ENCODE data around the gene CCDC187. TPM values are rescaled to one million over a fixed set of nuclear protein-coding genes. Genes with fewer than 3 reads are reported as not detected.

Gene CCDC187
- polyA plus RNA-seq, 3 donors from 2014 or later: not detected

GRCh38 chr9:136259517-136259813 is 44.4 kb downstream of the CCDC187 start:
- peaks cover 0 to 3% (median 0%) of the 10 kb centered on the region in 3 donors for H3K27me3 Mint-ChIP-seq (ENCODE audit: low read depth in 3 of 3)
- no peak overlapping the region for H3K27ac Mint-ChIP-seq
- no peaks in the 10 kb centered on the region for H3K4me1 Mint-ChIP-seq
- no peak overlapping the region for H3K4me3 Mint-ChIP-seq
- no peaks in the 10 kb centered on the region for H3K36me3 Mint-ChIP-seq
- H3K9me3 Mint-ChIP-seq: no peaks in the 10 kb centered on the region
- no peak for DNase-seq

- Mint-ChIP-seq H3K27ac (no peak overlapping the region), H3K36me3 (no peaks in the 10 kb centered on the region), H3K4me3 (no peak overlapping the region), H3K27me3 (ENCODE audit: low read depth in 3 of 3) (peaks cover 0 to 3% (median 0%) of the 10 kb centered on the region in 3 donors), H3K9me3 (no peaks in the 10 kb centered on the region), H3K4me1 (no peaks in the 10 kb centered on the region)
- DNase-seq: no peak
Measured at GRCh38 chr9:136258786-136259516, 44.9 kb downstream of the CCDC187 start.

- Mint-ChIP-seq H3K9me3 (no peaks in the 10 kb centered on the region), H3K27ac (no peak overlapping the region), H3K4me3 (no peak overlapping the region), H3K27me3 (ENCODE audit: low read depth in 3 of 3) (peaks cover 0 to 3% (median 0%) of the 10 kb centered on the region in 3 donors), H3K36me3 (no peaks in the 10 kb centered on the region), H3K4me1 (no peaks in the 10 kb centered on the region)
- DNase-seq: no peak
Measured at GRCh38 chr9:136258299-136258625, 45.6 kb downstream of the CCDC187 start.

DNA sequence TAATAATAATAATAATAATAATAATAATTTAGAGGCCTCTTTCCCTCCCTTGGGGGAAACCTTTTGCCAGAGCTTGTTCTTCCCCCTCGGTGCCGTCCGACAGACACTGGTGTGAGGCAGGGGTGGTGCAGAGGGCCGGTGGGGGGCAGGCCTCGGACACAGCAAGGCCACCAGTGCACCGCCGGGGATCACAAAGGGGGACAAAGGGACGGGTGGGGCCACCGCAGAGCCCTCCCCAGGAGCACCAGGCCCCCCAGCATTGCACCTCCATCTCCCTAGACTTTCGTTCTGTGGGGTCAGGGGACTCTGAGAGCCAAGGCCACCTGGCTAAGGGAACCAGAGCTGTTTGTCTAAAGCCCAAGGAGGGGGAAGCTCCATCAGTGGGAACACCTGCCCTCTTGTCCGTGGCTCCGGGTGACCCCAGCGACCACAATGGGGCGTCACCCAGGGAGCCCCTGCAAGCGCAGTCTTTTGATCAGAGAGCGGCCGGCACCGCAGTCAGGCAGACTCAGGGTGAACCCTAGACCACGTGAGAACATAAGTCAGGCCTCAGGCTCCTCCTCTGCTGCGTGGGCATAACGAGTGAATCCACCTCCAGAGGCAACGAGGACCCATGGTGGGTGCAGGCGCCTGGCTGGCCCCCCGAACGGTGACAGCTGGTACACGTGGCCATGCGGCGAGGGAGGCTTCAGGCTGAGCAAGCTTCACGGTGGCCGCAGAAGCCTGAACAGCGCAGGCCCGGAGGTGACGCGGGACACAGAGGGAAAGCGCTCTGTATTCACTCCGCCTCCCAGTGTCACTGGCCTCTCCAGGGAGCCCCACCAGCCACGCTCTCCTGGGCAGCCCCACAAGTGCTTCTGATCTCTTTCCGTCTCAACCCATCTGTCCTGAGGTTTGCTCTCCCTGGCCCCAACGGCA is 46.3 kb downstream of the CCDC187 start:
- no peak for DNase-seq
- Mint-ChIP-seq H3K36me3 (no peaks in the 10 kb centered on the region), H3K9me3 (no peaks in the 10 kb centered on the region), H3K4me1 (no peaks in the 10 kb centered on the region), H3K27me3 (ENCODE audit: low read depth in 3 of 3) (peaks cover 0 to 3% (median 0%) of the 10 kb centered on the region in 3 donors), H3K27ac (no peak overlapping the region), H3K4me3 (no peak overlapping the region)

DNA sequence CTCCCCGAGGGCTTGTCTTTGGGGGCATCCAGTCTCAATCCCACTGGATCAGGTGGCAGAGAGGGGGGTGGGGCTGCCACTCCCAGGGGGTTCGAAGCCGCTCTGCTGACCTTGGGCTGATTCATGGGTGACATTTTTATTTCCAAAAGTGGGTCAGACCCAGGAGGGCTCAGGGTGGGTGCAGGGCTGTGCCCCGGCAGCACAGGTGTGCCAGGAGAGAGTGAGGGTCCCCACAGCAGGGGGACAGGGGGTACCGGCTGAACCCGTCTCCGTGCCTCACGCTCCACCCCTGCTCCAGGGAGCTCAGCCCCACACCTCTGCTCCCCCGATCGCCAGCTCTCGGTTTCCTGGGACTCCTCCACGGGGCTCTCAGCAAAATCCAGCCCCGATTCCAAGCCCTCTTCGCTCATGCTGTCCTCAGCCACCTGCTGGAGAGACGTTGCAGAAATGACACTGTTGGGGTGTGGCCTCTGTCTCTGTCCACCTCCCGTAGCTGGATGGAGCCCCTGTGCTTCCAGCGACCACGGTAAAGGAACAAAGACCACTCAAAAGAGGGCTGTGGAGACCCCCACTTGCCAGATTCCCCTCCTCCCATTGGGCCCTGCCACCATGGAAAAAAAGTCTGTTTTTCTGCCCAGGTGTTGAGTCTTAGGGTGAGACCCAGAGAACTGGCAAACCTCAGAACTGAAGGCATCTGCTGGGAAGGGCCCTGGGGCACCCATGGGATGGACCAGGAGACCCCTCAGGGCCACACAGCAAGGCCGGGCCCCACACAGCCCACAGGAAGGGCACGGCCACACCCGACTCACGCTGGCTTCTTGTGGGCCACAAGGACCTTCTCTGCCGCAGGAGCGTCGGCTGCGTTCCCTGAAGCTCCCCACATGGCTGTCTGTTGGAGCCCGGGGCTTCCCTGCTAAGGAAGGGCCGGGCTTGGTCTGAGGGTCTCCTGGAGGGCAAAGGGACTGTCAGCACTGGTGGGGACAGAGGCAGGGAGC is 47.7 kb downstream of the CCDC187 start:
- H3K27ac Mint-ChIP-seq: no peak overlapping the region
- DNase-seq: no peak

DNA sequence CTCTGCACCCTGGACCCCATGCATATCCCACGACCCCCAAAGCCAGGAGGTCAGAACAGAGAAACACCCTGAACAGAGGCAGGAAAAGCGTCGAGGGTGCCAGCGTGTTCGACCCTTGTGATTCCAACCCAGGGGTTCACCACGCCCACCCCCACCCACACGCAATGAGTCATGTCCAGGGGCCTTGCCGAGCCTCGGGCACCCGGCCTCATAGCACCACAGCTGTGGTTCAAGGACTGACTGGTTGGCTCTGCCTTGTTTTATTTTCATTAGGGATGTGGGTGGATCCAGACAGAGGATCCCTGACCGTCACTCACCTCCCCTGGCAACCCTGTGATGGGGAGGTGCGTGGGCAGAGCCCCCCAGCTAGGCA is 48.7 kb downstream of the CCDC187 start:
- H3K4me1 Mint-ChIP-seq: no peaks in the 10 kb centered on the region
- no peaks in the 10 kb centered on the region for H3K9me3 Mint-ChIP-seq
- H3K36me3 Mint-ChIP-seq: no peaks in the 10 kb centered on the region
- no peak overlapping the region for H3K27ac Mint-ChIP-seq
- no peak for DNase-seq
- H3K27me3 Mint-ChIP-seq (ENCODE audit: low read depth in 3 of 3): peaks cover 0 to 2% (median 0%) of the 10 kb centered on the region in 3 donors
- H3K4me3 Mint-ChIP-seq: no peak overlapping the region

More for the DNA sequence above, 47.7 kb downstream of the CCDC187 start:
- H3K36me3 Mint-ChIP-seq: no peaks in the 10 kb centered on the region
- no peak overlapping the region for H3K4me3 Mint-ChIP-seq
- peaks cover 0 to 3% (median 0%) of the 10 kb centered on the region in 3 donors for H3K27me3 Mint-ChIP-seq (ENCODE audit: low read depth in 3 of 3)
- no peaks in the 10 kb centered on the region for H3K9me3 Mint-ChIP-seq
- H3K4me1 Mint-ChIP-seq: no peaks in the 10 kb centered on the region

DNA sequence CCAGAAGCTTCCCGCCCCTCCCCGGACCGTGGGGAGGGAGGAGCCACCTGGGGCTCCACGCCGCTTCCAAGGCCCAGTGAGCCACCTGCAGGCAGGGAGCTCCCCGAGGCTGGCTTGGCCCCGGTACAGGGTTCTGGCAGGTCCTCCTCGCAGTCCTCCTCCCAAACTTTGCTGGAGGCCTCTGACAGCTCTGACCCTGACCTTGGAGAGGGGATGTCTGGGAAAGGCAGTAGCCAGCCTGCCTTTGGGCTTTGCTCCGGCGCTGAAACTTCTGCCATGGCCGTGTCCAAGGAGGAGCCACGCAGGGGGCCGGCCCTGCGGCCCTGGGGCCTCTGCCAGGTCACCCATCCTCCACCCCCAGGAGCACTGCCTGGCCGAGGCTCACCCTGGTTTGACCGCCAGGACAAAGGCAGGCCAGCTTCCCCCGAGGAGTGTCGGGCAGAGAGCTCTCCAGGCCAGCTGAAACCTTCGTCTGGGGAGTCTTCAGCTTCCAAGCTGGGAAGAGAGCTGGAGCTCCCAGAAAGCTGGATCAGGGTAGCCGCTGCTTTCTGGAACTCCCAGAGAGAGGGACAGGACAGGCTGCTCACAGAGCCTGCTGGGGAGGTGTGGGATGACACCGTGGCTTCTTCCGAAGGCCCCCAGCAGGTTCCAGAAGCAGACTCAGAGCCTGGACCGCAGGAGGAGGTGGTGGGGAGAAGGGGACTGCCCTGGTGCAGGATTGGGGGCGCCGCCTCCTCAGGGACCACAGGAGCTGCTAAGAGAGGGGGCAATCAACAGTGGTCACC is 49.3 kb downstream of the CCDC187 start:
- H3K27ac Mint-ChIP-seq: no peak overlapping the region
- H3K4me1 Mint-ChIP-seq: no peaks in the 10 kb centered on the region
- no peak overlapping the region for H3K4me3 Mint-ChIP-seq
- peaks cover 0 to 5% (median 0%) of the 10 kb centered on the region in 3 donors for H3K27me3 Mint-ChIP-seq (ENCODE audit: low read depth in 3 of 3)
- no peaks in the 10 kb centered on the region for H3K9me3 Mint-ChIP-seq
- DNase-seq: no peak
- no peaks in the 10 kb centered on the region for H3K36me3 Mint-ChIP-seq

GRCh38 chr9:136253246-136254130 is 50.4 kb downstream of the CCDC187 start:
- no peak overlapping the region for H3K27ac Mint-ChIP-seq
- H3K36me3 Mint-ChIP-seq: no peaks in the 10 kb centered on the region
- peaks cover 0 to 5% (median 0%) of the 10 kb centered on the region in 3 donors for H3K27me3 Mint-ChIP-seq (ENCODE audit: low read depth in 3 of 3)
- DNase-seq: no peak
- H3K4me1 Mint-ChIP-seq: no peaks in the 10 kb centered on the region
- H3K9me3 Mint-ChIP-seq: no peaks in the 10 kb centered on the region
- no peak overlapping the region for H3K4me3 Mint-ChIP-seq

- H3K27ac Mint-ChIP-seq: no peak overlapping the region
- H3K27me3 Mint-ChIP-seq (ENCODE audit: low read depth in 3 of 3): peaks cover 0 to 5% (median 0%) of the 10 kb centered on the region in 3 donors
- H3K9me3 Mint-ChIP-seq: no peaks in the 10 kb centered on the region
- H3K36me3 Mint-ChIP-seq: no peaks in the 10 kb centered on the region
- DNase-seq: no peak
- H3K4me1 Mint-ChIP-seq: no peaks in the 10 kb centered on the region
- no peak overlapping the region for H3K4me3 Mint-ChIP-seq
Measured at GRCh38 chr9:136252846-136253245, 51.0 kb downstream of the CCDC187 start.

DNA sequence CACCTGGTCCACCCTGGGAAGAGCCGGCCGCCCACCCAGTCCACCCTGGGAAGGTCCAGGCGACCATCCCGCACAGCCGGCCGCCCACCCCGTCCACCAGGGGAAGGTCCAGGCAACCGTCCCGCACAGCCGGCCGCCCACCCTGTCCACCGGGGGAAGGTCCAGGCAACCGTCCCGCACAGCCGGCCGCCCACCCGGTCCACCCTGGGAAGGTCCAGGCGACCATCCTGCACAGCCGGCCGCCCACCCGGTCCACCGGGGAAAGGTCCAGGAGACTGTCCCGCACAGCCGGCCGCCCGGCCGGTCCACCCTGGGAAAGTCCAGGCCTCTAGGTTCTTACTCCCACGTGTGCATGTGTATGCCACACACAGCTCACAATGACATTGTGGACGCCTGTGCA is 51.6 kb downstream of the CCDC187 start:
- no peak for DNase-seq
- no peak overlapping the region for H3K4me3 Mint-ChIP-seq
- H3K27ac Mint-ChIP-seq: no peak overlapping the region

DNA sequence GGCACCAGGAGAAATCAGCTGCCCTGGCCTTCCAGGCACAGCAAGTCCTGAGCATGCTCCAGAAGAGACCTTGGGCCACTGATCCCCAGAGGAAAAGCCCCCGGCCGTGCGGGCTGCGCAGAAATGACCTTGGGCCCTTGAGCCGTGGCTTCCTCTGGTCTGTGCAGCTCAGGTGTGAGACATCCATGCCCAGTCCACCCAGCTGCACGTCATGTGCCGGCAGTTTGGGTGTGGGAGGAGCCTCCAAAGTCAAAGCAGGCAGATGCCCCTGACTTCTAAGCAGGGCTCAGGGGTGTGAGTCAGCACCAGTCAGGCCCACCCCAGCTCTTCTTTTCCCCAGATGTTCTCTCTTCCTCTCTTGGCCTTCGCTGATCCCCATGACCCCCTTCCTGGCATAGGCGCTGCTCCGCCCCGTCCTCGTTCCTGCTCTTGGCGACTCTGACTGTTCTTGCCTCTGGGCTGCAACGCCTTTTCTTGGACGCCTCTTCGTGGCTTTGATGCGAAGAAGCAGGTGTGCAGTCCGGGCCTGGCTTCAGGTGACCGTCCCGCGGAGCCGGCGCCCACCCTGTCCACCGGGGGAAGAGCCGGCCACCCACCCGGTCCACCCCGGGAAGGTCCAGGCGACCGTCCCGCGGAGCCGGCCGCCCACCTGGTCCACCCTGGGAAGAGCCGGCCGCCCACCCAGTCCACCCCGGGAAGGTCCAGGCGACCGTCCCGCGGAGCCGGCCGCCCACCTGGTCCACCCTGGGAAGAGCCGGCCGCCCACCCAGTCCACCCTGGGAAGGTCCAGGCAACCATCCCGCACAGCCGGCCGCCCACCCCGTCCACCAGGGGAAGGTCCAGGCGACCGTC is 52.4 kb downstream of the CCDC187 start:
- no peak overlapping the region for H3K27ac Mint-ChIP-seq
- H3K36me3 Mint-ChIP-seq: no peaks in the 10 kb centered on the region
- H3K9me3 Mint-ChIP-seq: no peaks in the 10 kb centered on the region
- H3K4me1 Mint-ChIP-seq: no peaks in the 10 kb centered on the region
- DNase-seq: no peak
- H3K27me3 Mint-ChIP-seq (ENCODE audit: low read depth in 3 of 3): peaks cover 0 to 5% (median 0%) of the 10 kb centered on the region in 3 donors
- H3K4me3 Mint-ChIP-seq: no peak overlapping the region

More for the DNA sequence above, 51.6 kb downstream of the CCDC187 start:
- H3K4me1 Mint-ChIP-seq: no peaks in the 10 kb centered on the region
- peaks cover 0 to 5% (median 0%) of the 10 kb centered on the region in 3 donors for H3K27me3 Mint-ChIP-seq (ENCODE audit: low read depth in 3 of 3)
- no peaks in the 10 kb centered on the region for H3K36me3 Mint-ChIP-seq
- no peaks in the 10 kb centered on the region for H3K9me3 Mint-ChIP-seq

GRCh38 chr9:136250676-136251075 is 53.2 kb downstream of the CCDC187 start:
- H3K27ac Mint-ChIP-seq: no peak overlapping the region
- no peaks in the 10 kb centered on the region for H3K9me3 Mint-ChIP-seq
- H3K36me3 Mint-ChIP-seq: no peaks in the 10 kb centered on the region
- H3K4me1 Mint-ChIP-seq: peaks cover 0 to 3% of the 10 kb centered on the region in 2 donors
- DNase-seq: no peak
- H3K27me3 Mint-ChIP-seq (ENCODE audit: low read depth in 3 of 3): peaks cover 0 to 5% (median 0%) of the 10 kb centered on the region in 3 donors
- H3K4me3 Mint-ChIP-seq: no peak overlapping the region
